Tibial artery (tissue), 4 donors: ENCODE data around the gene MAP6.

ENCODE experiments used
- DNase-seq, 2 donors: peaks; one replicate each; pipeline ENCODE4 v3.0.0-alpha.2; 2019
- H3K27ac ChIP-seq, 2 donors: fragments of 200-600 bp; sonication (generic) in 1 of 2; 1 replicate in 1 of 2; 2 replicates in 1 of 2; pipeline ENCODE4 v1.5.1; 2018 to 2019; ENCODE audit warnings: mild to moderate bottlenecking in 1 of 2
- H3K27me3 ChIP-seq, 2 donors: fragments of 200-600 bp; sonication (generic) in 1 of 2; one replicate each; pipeline versions ENCODE4 v1.5.1 to v1.6.0; 2016 to 2019
- H3K36me3 ChIP-seq, 3 donors: fragments of 200-600 bp; sonication (generic) in 2 of 3; one replicate each; pipeline ENCODE4 v1.5.1; 2016 to 2019; ENCODE audit warnings: mild to moderate bottlenecking in 2 of 3
- H3K4me1 ChIP-seq, 4 donors: fragments of 200-600 bp; sonication (generic) in 2 of 4; 1 replicate in 3 of 4; 2 replicates in 1 of 4; pipeline ENCODE4 v1.5.1; 2016 to 2019
- H3K4me3 ChIP-seq, 2 donors: fragments of 200-600 bp; sonication (generic) in 1 of 2; 1 replicate in 1 of 2; 2 replicates in 1 of 2; pipeline ENCODE4 v1.5.1; 2018 to 2019; ENCODE audit warnings: mild to moderate bottlenecking in 2 of 2
- H3K9me3 ChIP-seq, 3 donors: fragments of 200-600 bp; sonication (generic) in 1 of 3; one replicate each; pipeline ENCODE4 v1.5.1; 2016 to 2019
- intact Hi-C: fragments of 100-400 bp; cut with DNase I; formaldehyde crosslinking; loops from one replicate; pipeline ENCODE4 v1.15.0; 2023; ENCODE audit warnings: low total_unique reads
- TF ChIP-seq, protein P1 (sequence below), 2 experiments: fragments of 200-600 bp in 1 of 2; fragments of 450-650 bp in 1 of 2; IDR thresholded peaks; one replicate each; pipeline ENCODE4 v1.5.1; 2017 to 2019; ENCODE audit warnings: antibody characterized with exemption in 2 of 2, mild to moderate bottlenecking in 1 of 2, moderate library complexity in 1 of 2

MAP6 gene

DNA sequence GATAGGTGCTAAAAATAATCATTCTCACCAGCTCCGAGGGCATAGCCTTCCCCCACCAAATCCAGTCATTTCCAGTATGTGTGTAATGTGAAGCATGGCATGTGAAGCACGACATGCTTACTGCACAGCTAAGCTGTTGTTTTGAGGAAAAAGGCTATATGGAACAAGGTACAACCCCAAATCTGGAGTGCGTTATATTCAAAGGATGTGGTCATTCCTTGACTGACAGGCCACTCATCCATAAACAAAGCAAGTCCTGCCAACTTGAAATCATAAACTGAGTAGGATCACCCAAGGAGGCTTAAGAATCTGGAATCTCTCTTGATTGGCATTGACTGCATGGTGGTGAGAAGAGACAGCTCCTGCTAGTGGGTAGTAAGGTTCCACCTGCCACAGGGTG lies 3.7 kb downstream of the MAP6 start:
- H3K36me3 ChIP-seq: no peaks in the 10 kb centered on the region
- TF ChIP-seq, protein P1, sequence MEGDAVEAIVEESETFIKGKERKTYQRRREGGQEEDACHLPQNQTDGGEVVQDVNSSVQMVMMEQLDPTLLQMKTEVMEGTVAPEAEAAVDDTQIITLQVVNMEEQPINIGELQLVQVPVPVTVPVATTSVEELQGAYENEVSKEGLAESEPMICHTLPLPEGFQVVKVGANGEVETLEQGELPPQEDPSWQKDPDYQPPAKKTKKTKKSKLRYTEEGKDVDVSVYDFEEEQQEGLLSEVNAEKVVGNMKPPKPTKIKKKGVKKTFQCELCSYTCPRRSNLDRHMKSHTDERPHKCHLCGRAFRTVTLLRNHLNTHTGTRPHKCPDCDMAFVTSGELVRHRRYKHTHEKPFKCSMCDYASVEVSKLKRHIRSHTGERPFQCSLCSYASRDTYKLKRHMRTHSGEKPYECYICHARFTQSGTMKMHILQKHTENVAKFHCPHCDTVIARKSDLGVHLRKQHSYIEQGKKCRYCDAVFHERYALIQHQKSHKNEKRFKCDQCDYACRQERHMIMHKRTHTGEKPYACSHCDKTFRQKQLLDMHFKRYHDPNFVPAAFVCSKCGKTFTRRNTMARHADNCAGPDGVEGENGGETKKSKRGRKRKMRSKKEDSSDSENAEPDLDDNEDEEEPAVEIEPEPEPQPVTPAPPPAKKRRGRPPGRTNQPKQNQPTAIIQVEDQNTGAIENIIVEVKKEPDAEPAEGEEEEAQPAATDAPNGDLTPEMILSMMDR (IDR thresholded peaks at IDR 0.05): no peak
- H3K27ac ChIP-seq: no peak overlapping the region
- intact Hi-C loops: loop anchor here (10.0 kb wide), 1 partner anchor 120 kb away; no protein-coding TSS in a partner anchor
- peaks cover 0 to 19% (median 15%) of the 10 kb centered on the region in 4 donors for H3K4me1 ChIP-seq
- no peaks in the 10 kb centered on the region for H3K9me3 ChIP-seq
- no peak for DNase-seq
- H3K27me3 ChIP-seq: no peaks in the 10 kb centered on the region
- no peak overlapping the region for H3K4me3 ChIP-seq

DNA sequence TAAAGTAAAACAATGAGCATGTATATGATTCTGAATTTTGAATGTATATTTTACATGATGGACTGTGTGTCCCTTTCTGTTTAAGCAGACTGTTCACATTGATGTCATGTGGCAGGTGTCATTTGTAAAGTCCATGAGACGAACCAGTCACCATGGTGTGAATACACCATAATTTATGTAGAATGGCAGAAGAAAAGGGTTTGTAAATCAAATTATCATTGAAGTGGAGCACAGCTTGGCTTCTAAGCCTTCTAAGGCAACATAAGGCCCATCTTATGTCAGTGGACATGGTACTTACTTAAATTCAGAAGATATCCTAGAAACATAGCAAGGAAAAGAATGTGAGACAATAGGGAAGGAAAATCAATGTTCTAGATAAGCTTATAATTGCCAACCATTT lies 4.4 kb downstream of the MAP6 start:
- DNase-seq: no peak
- no peaks in the 10 kb centered on the region for H3K9me3 ChIP-seq
- H3K4me3 ChIP-seq: no peak overlapping the region
- TF ChIP-seq, protein P1 (IDR thresholded peaks at IDR 0.05): no peak
- H3K4me1 ChIP-seq: peaks cover 0 to 19% (median 15%) of the 10 kb centered on the region in 4 donors
- intact Hi-C loops: loop anchor here (10.0 kb wide), 1 partner anchor 120 kb away; no protein-coding TSS in a partner anchor
- no peaks in the 10 kb centered on the region for H3K27me3 ChIP-seq
- no peak overlapping the region for H3K27ac ChIP-seq
- no peaks in the 10 kb centered on the region for H3K36me3 ChIP-seq

- intact Hi-C loops: loop anchor here (10.0 kb wide), 1 partner anchor 119 kb away; no protein-coding TSS in a partner anchor
These were observed 5.0 kb downstream of the MAP6 start for GRCh38 chr11:75663808-75664207.

DNA sequence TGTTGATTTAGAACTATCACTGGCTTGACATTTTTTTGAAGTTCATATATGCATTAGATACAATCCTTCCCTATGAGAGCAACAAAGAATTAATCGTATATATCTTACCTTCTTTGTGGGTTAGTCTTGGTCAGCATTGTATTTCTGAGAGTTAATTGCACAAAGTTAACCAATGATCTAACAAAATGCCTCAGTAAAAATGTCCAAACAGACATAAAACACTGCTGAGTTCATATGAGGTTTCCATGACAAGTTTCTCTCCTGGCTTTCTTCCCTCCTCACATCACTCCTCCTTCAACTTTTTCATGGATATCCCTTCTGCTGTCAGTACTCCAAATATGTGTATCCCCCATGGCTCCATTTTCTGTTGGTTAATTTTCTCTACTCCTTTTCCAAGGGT lies 9.0 kb downstream of the MAP6 start:
- no peaks in the 10 kb centered on the region for H3K9me3 ChIP-seq
- no peaks in the 10 kb centered on the region for H3K27me3 ChIP-seq
- intact Hi-C loops: loop anchor here (10.0 kb wide), 1 partner anchor 115 kb away; no protein-coding TSS in a partner anchor
- no peak overlapping the region for H3K4me3 ChIP-seq
- no peaks in the 10 kb centered on the region for H3K36me3 ChIP-seq
- peaks cover 0 to 13% (median 2%) of the 10 kb centered on the region in 4 donors for H3K4me1 ChIP-seq
- H3K27ac ChIP-seq: no peak overlapping the region
- no peak for DNase-seq
- TF ChIP-seq, protein P1 (IDR thresholded peaks at IDR 0.05): no peak

More at GRCh38 chr11:75663808-75664207, 5.0 kb downstream of the MAP6 start:
- no peak for DNase-seq
- Histone ChIP-seq H3K27me3 (no peaks in the 10 kb centered on the region), H3K9me3 (no peaks in the 10 kb centered on the region), H3K4me1 (peaks cover 0 to 16% (median 11%) of the 10 kb centered on the region in 4 donors), H3K4me3 (no peak overlapping the region), H3K36me3 (no peaks in the 10 kb centered on the region), H3K27ac (no peak overlapping the region)
- TF ChIP-seq, protein P1 (IDR thresholded peaks at IDR 0.05): no peak

GRCh38 chr11:75656044-75656727 lies 12.7 kb downstream of the MAP6 start:
- no peaks in the 10 kb centered on the region for H3K36me3 ChIP-seq
- H3K27ac ChIP-seq: no peak overlapping the region
- TF ChIP-seq, protein P1 (IDR thresholded peaks at IDR 0.05): no peak
- H3K4me1 ChIP-seq: peaks cover 0 to 13% (median 2%) of the 10 kb centered on the region in 4 donors
- intact Hi-C loops: no loop called here
- no peaks in the 10 kb centered on the region for H3K9me3 ChIP-seq
- H3K4me3 ChIP-seq: no peak overlapping the region
- no peaks in the 10 kb centered on the region for H3K27me3 ChIP-seq
- no peak for DNase-seq
